Measurements from ENCODE around the gene MAGI2.

The MAGI2 gene

DNA sequence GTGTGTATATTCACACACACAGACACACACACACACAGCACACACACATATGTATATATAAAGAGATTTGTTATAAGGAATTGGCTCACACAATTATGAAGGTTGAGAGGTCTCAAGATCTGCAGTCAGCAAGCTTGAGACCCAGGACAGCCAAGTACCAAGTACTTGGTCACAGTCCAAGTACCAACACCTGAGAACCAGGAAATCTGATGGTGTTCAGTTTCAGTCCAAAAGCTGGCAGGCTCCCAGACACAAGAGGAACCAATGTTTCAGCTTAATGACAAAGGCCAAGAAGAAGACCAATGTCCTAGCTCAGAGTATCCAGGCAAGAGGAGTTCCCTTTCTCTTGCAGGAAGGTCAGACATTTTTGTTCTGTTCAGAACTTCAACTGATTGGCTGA is 780.2 kb downstream of the MAGI2 start:
- H3K27ac ChIP-seq (ENCODE audit: low read length) = no peak overlapping the region
- H3K36me3 ChIP-seq (ENCODE audit: control insufficient read depth, low read depth, low read length) = no peaks in the 10 kb centered on the region
- H3K4me1 ChIP-seq (ENCODE audit: control insufficient read depth, low read depth, low read length) = no peaks in the 10 kb centered on the region
- no peak overlapping the region for H3K9ac ChIP-seq (ENCODE audit: low read length)
- no peaks in the 10 kb centered on the region for H3K27me3 ChIP-seq (ENCODE audit: control insufficient read depth, insufficient read depth, low read length)
- H3K4me3 ChIP-seq (ENCODE audit: low read length) = no peak overlapping the region
- H3K9me3 ChIP-seq (ENCODE audit: control insufficient read depth, low read depth, low read length) = no peaks in the 10 kb centered on the region

GRCh38 chr7:78662939-78663338 is 790.5 kb downstream of the MAGI2 start:
- no peak overlapping the region for H3K27ac ChIP-seq (ENCODE audit: low read length)
- H3K36me3 ChIP-seq (ENCODE audit: control insufficient read depth, low read depth, low read length) = no peaks in the 10 kb centered on the region
- no peaks in the 10 kb centered on the region for H3K9me3 ChIP-seq (ENCODE audit: control insufficient read depth, low read depth, low read length)
- no peaks in the 10 kb centered on the region for H3K27me3 ChIP-seq (ENCODE audit: control insufficient read depth, insufficient read depth, low read length)
- H3K4me1 ChIP-seq (ENCODE audit: control insufficient read depth, low read depth, low read length) = no peaks in the 10 kb centered on the region
- H3K9ac ChIP-seq (ENCODE audit: low read length) = no peak overlapping the region
- no peak overlapping the region for H3K4me3 ChIP-seq (ENCODE audit: low read length)

GRCh38 chr7:78649976-78650375 is 803.5 kb downstream of the MAGI2 start:
- Histone ChIP-seq H3K27me3 (ENCODE audit: control insufficient read depth, insufficient read depth, low read length) (no peaks in the 10 kb centered on the region), H3K27ac (ENCODE audit: low read length) (no peak overlapping the region), H3K4me3 (ENCODE audit: low read length) (no peak overlapping the region), H3K4me1 (ENCODE audit: control insufficient read depth, low read depth, low read length) (peaks cover 5% of the 10 kb centered on the region), H3K36me3 (ENCODE audit: control insufficient read depth, low read depth, low read length) (no peaks in the 10 kb centered on the region), H3K9me3 (ENCODE audit: control insufficient read depth, low read depth, low read length) (no peaks in the 10 kb centered on the region), H3K9ac (ENCODE audit: low read length) (no peak overlapping the region)

DNA sequence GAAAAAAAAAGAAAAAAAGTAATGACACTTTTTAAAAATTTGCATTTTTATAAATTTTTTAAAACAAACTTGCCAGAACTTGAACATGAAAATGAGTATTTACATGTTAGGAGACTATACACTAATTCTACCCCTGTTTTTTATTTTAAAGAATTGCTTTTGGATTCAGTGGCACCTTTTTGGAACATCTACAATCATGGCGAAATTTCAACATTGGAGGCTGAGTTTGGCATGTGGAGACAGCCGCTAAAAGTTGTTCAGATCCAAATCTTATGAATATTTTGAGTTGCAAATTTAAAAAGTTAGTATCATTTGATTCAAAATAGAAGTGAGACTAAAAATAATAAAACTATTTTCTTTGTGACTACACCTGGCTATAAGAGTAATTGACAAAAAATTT is 804.2 kb downstream of the MAGI2 start:
- H3K27ac ChIP-seq (ENCODE audit: low read length) = no peak overlapping the region
- no peaks in the 10 kb centered on the region for H3K9me3 ChIP-seq (ENCODE audit: control insufficient read depth, low read depth, low read length)
- H3K9ac ChIP-seq (ENCODE audit: low read length) = no peak overlapping the region
- H3K4me3 ChIP-seq (ENCODE audit: low read length) = no peak overlapping the region
- no peaks in the 10 kb centered on the region for H3K36me3 ChIP-seq (ENCODE audit: control insufficient read depth, low read depth, low read length)
- peaks cover 5% of the 10 kb centered on the region for H3K4me1 ChIP-seq (ENCODE audit: control insufficient read depth, low read depth, low read length)
- H3K27me3 ChIP-seq (ENCODE audit: control insufficient read depth, insufficient read depth, low read length) = no peaks in the 10 kb centered on the region

DNA sequence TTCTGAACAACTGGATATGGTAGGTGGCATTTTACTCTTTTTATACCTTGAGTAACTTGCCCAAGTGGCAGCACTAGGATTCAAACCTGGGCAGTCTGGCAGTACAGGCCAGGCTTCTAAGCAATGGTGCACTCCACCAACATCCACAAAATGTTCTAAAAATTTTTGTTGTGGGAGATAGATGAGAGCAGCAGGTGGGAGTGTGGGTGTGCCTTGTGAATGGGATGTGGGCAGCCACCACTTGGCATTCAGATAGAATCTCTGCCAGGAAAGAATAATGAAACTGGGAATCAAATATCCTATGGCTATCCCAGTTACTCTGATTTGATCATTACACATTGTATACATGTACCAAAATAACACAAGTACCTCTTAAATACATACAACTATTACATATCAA is 810.7 kb downstream of the MAGI2 start:
- Histone ChIP-seq H3K9ac (ENCODE audit: low read length) (no peak overlapping the region), H3K36me3 (ENCODE audit: control insufficient read depth, low read depth, low read length) (no peaks in the 10 kb centered on the region), H3K27ac (ENCODE audit: low read length) (no peak overlapping the region), H3K4me3 (ENCODE audit: low read length) (no peak overlapping the region), H3K4me1 (ENCODE audit: control insufficient read depth, low read depth, low read length) (no peaks in the 10 kb centered on the region), H3K9me3 (ENCODE audit: control insufficient read depth, low read depth, low read length) (no peaks in the 10 kb centered on the region), H3K27me3 (ENCODE audit: control insufficient read depth, insufficient read depth, low read length) (no peaks in the 10 kb centered on the region)

GRCh38 chr7:78638364-78638763 is 815.1 kb downstream of the MAGI2 start:
- no peak overlapping the region for H3K4me3 ChIP-seq (ENCODE audit: low read length)
- H3K9me3 ChIP-seq (ENCODE audit: control insufficient read depth, low read depth, low read length) = no peaks in the 10 kb centered on the region
- H3K9ac ChIP-seq (ENCODE audit: low read length) = no peak overlapping the region

GRCh38 chr7:78636727-78637126 is 816.7 kb downstream of the MAGI2 start:
- Histone ChIP-seq H3K4me3 (ENCODE audit: low read length) (no peak overlapping the region), H3K4me1 (ENCODE audit: control insufficient read depth, low read depth, low read length) (peaks cover 5% of the 10 kb centered on the region), H3K36me3 (ENCODE audit: control insufficient read depth, low read depth, low read length) (no peaks in the 10 kb centered on the region), H3K27me3 (ENCODE audit: control insufficient read depth, insufficient read depth, low read length) (no peaks in the 10 kb centered on the region), H3K9ac (ENCODE audit: low read length) (no peak overlapping the region), H3K27ac (ENCODE audit: low read length) (no peak overlapping the region), H3K9me3 (ENCODE audit: control insufficient read depth, low read depth, low read length) (no peaks in the 10 kb centered on the region)

More at GRCh38 chr7:78638364-78638763, 815.1 kb downstream of the MAGI2 start:
- Histone ChIP-seq H3K27me3 (ENCODE audit: control insufficient read depth, insufficient read depth, low read length) (no peaks in the 10 kb centered on the region), H3K4me1 (ENCODE audit: control insufficient read depth, low read depth, low read length) (peaks cover 5% of the 10 kb centered on the region), H3K27ac (ENCODE audit: low read length) (no peak overlapping the region), H3K36me3 (ENCODE audit: control insufficient read depth, low read depth, low read length) (no peaks in the 10 kb centered on the region)

GRCh38 chr7:78635026-78635793 is 818.3 kb downstream of the MAGI2 start:
- Histone ChIP-seq H3K27ac (ENCODE audit: low read length) (no peak overlapping the region), H3K4me1 (ENCODE audit: control insufficient read depth, low read depth, low read length) (peaks cover 5% of the 10 kb centered on the region), H3K36me3 (ENCODE audit: control insufficient read depth, low read depth, low read length) (no peaks in the 10 kb centered on the region), H3K27me3 (ENCODE audit: control insufficient read depth, insufficient read depth, low read length) (no peaks in the 10 kb centered on the region), H3K4me3 (ENCODE audit: low read length) (no peak overlapping the region), H3K9me3 (ENCODE audit: control insufficient read depth, low read depth, low read length) (no peaks in the 10 kb centered on the region), H3K9ac (ENCODE audit: low read length) (no peak overlapping the region)

DNA sequence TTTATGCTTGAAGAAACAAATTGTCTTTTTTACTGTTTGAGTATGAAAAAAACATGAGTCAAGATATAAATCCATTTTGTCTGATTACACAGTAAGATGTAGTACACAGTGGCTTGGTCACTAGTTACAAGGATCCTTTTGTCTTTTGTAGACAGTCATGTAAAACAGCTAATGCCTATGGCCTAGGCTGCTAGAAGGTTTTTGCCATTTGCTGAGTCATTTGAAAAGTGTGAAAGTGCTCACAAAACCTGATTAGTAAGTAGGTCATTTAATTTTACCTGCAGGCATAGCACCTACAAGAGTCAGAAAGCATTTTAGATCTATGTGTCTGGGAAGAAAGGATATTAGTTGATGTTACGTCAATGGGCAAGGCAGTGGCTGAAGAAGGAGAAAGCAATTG is 819.4 kb downstream of the MAGI2 start:
- Histone ChIP-seq H3K4me3 (ENCODE audit: low read length) (no peak overlapping the region), H3K9ac (ENCODE audit: low read length) (no peak overlapping the region), H3K27ac (ENCODE audit: low read length) (no peak overlapping the region), H3K36me3 (ENCODE audit: control insufficient read depth, low read depth, low read length) (no peaks in the 10 kb centered on the region), H3K4me1 (ENCODE audit: control insufficient read depth, low read depth, low read length) (peaks cover 5% of the 10 kb centered on the region), H3K27me3 (ENCODE audit: control insufficient read depth, insufficient read depth, low read length) (no peaks in the 10 kb centered on the region), H3K9me3 (ENCODE audit: control insufficient read depth, low read depth, low read length) (no peaks in the 10 kb centered on the region)

GRCh38 chr7:78620920-78621319 is 832.5 kb downstream of the MAGI2 start:
- H3K9ac ChIP-seq (ENCODE audit: low read length) = no peak overlapping the region
- no peaks in the 10 kb centered on the region for H3K36me3 ChIP-seq (ENCODE audit: control insufficient read depth, low read depth, low read length)
- H3K4me1 ChIP-seq (ENCODE audit: control insufficient read depth, low read depth, low read length) = no peaks in the 10 kb centered on the region
- no peaks in the 10 kb centered on the region for H3K9me3 ChIP-seq (ENCODE audit: control insufficient read depth, low read depth, low read length)
- no peaks in the 10 kb centered on the region for H3K27me3 ChIP-seq (ENCODE audit: control insufficient read depth, insufficient read depth, low read length)
- no peak overlapping the region for H3K27ac ChIP-seq (ENCODE audit: low read length)
- H3K4me3 ChIP-seq (ENCODE audit: low read length) = no peak overlapping the region

- Histone ChIP-seq H3K4me3 (ENCODE audit: low read length) (no peak overlapping the region), H3K9ac (ENCODE audit: low read length) (no peak overlapping the region), H3K27ac (ENCODE audit: low read length) (no peak overlapping the region), H3K27me3 (ENCODE audit: control insufficient read depth, insufficient read depth, low read length) (no peaks in the 10 kb centered on the region), H3K36me3 (ENCODE audit: control insufficient read depth, low read depth, low read length) (no peaks in the 10 kb centered on the region), H3K4me1 (ENCODE audit: control insufficient read depth, low read depth, low read length) (no peaks in the 10 kb centered on the region), H3K9me3 (ENCODE audit: control insufficient read depth, low read depth, low read length) (no peaks in the 10 kb centered on the region)
These were observed 836.9 kb downstream of the MAGI2 start for GRCh38 chr7:78616539-78616938.

DNA sequence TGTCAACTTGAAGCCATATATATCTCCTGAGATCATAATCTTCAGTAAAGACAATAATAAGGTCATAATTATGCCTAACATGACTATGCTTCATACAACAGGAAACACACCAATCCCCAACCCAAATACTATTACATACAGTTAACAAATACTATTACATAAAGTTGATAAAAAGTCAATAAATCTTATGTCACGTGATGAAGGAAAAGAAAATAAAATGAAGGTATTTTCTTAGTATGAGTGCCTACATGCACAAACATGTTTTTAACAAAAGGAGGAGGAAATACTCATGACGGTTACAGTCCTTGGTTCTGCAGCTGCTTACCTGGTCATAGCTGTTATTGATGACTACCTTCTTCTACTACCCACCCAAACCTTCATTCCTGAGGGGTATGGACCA is 844.2 kb downstream of the MAGI2 start:
- Histone ChIP-seq H3K4me3 (ENCODE audit: low read length) (no peak overlapping the region), H3K27ac (ENCODE audit: low read length) (no peak overlapping the region), H3K27me3 (ENCODE audit: control insufficient read depth, insufficient read depth, low read length) (no peaks in the 10 kb centered on the region), H3K4me1 (ENCODE audit: control insufficient read depth, low read depth, low read length) (no peaks in the 10 kb centered on the region), H3K9me3 (ENCODE audit: control insufficient read depth, low read depth, low read length) (no peaks in the 10 kb centered on the region), H3K9ac (ENCODE audit: low read length) (no peak overlapping the region), H3K36me3 (ENCODE audit: control insufficient read depth, low read depth, low read length) (no peaks in the 10 kb centered on the region)

All from iPS-18a (cell line).